ENCODE results near the gene STXBP5L. TPM values are rescaled to one million over a fixed set of nuclear protein-coding genes. Genes with fewer than 3 reads are reported as not detected.

The STXBP5L gene
- total and polyA plus RNA-seq, 2 of the 4 experiments (the other 2 are of a cell fraction), result not detected

DNA sequence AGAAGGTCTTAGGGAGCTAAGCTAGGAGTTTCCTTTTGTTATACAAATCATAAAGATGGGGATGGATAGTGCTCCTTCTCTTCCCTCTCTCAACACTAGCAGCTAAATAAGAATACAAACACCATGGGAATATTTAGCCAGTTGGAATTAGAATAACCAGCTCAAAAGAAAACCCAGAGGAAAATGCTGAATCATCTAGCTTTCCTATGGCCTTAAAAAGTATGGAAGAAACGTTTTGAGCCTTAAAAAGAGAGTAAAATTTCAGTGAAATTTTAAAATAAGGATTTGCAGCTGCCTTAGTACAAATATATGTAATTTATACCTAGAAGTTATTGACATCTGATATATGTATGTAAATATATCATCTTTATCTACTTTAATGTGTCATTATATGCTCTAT lies 245.8 kb downstream of the STXBP5L start:
- intact Hi-C loops (cut with micrococcal nuclease), result no loop called here
- DNase-seq (no peak), ATAC-seq (ENCODE audit: low read depth) (no peak)
- no peak overlapping the region for H3K4me3 ChIP-seq (ENCODE audit: insufficient read depth, low read depth, low read length)
- no peaks in the 10 kb centered on the region for H3K4me1 ChIP-seq (ENCODE audit: control insufficient read depth, insufficient read depth, low read length)
- no peak overlapping the region for H2BK120ac ChIP-seq (ENCODE audit: low read depth, low read length)
- CTCF ChIA-PET, result no interaction called here
- no peaks in the 10 kb centered on the region for H3K27me3 ChIP-seq (ENCODE audit: control insufficient read depth, insufficient read depth, low read length)
- H2AK9ac ChIP-seq (replicated peaks; ENCODE audit: low read depth, low read length, poor library complexity), result no peak overlapping the region
- no peaks in the 10 kb centered on the region for H3K36me3 ChIP-seq (ENCODE audit: control insufficient read depth, insufficient read depth, low read length)
- H2BK15ac ChIP-seq (ENCODE audit: low read depth, low read length), result no peak overlapping the region
- no peaks in the 10 kb centered on the region for H3K79me1 ChIP-seq (ENCODE audit: low read depth in 1 of 2, low read length in 2 of 2)
- no peak overlapping the region for H3K56ac ChIP-seq (ENCODE audit: extremely low read depth, insufficient read depth, low read length)
- no peak overlapping the region for H3K23ac ChIP-seq (ENCODE audit: low read depth, low read length)
- H3K9me1 ChIP-seq (ENCODE audit: insufficient read depth, low read length), result no peaks in the 10 kb centered on the region
- H4K5ac ChIP-seq (ENCODE audit: low read depth, low read length), result no peak overlapping the region
- no peak overlapping the region for H3K4me2 ChIP-seq (ENCODE audit: low read depth, low read length)
- H3K27ac ChIP-seq (ENCODE audit: insufficient read depth, low read length), result no peak overlapping the region
- H4K8ac ChIP-seq (ENCODE audit: low read depth in 2 of 2, low read length in 2 of 2), result no peak overlapping the region
- H3K9me3 ChIP-seq (ENCODE audit: control insufficient read depth, insufficient read depth, low read length), result 0 out of 2 replicates have a peak, but pooled peaks cover 1% of the 10 kb centered on the region
- POLR2A ChIA-PET (ENCODE audit: unreplicated experiment), result no interaction called here
- TF ChIP-seq MAZ (IDR thresholded peaks at IDR 0.05; ENCODE audit: borderline replicate concordance, low read depth, low read length), result no peak
- TF ChIP-seq, protein P1, sequence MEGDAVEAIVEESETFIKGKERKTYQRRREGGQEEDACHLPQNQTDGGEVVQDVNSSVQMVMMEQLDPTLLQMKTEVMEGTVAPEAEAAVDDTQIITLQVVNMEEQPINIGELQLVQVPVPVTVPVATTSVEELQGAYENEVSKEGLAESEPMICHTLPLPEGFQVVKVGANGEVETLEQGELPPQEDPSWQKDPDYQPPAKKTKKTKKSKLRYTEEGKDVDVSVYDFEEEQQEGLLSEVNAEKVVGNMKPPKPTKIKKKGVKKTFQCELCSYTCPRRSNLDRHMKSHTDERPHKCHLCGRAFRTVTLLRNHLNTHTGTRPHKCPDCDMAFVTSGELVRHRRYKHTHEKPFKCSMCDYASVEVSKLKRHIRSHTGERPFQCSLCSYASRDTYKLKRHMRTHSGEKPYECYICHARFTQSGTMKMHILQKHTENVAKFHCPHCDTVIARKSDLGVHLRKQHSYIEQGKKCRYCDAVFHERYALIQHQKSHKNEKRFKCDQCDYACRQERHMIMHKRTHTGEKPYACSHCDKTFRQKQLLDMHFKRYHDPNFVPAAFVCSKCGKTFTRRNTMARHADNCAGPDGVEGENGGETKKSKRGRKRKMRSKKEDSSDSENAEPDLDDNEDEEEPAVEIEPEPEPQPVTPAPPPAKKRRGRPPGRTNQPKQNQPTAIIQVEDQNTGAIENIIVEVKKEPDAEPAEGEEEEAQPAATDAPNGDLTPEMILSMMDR (conservative IDR thresholded peaks at IDR 0.05; ENCODE audit: low read depth, low read length), result no peak
- TF ChIP-seq MXI1 (IDR thresholded peaks at IDR 0.05; ENCODE audit: borderline replicate concordance, low read depth, low read length), result no peak
- TF ChIP-seq, protein P2, sequence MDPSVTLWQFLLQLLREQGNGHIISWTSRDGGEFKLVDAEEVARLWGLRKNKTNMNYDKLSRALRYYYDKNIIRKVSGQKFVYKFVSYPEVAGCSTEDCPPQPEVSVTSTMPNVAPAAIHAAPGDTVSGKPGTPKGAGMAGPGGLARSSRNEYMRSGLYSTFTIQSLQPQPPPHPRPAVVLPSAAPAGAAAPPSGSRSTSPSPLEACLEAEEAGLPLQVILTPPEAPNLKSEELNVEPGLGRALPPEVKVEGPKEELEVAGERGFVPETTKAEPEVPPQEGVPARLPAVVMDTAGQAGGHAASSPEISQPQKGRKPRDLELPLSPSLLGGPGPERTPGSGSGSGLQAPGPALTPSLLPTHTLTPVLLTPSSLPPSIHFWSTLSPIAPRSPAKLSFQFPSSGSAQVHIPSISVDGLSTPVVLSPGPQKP (IDR thresholded peaks at IDR 0.05; ENCODE audit: borderline replicate concordance, low read depth, low read length), result no peak
- TF ChIP-seq NFE2L2 (IDR thresholded peaks at IDR 0.05; ENCODE audit: low read depth, low read length), result no peak
- H2BK5ac ChIP-seq (ENCODE audit: low read depth, low read length, poor library complexity, severe bottlenecking), result no peak overlapping the region
- H2AK5ac ChIP-seq (ENCODE audit: low read depth, low read length), result no peak overlapping the region
- H3K9ac ChIP-seq (ENCODE audit: low read depth, low read length), result no peak overlapping the region
- H2BK20ac ChIP-seq (ENCODE audit: low read depth, low read length), result no peak overlapping the region
- H3K14ac ChIP-seq (replicated peaks; ENCODE audit: low read depth, low read length), result no peak overlapping the region
- H4K20me1 ChIP-seq (ENCODE audit: insufficient read depth, low read length), result no peaks in the 10 kb centered on the region
- H2AFZ ChIP-seq (replicated peaks; ENCODE audit: low read length, poor library complexity), result no peak overlapping the region
- WGBS, 2 experiments (ENCODE audit: extremely low coverage in 2 of 2, insufficient read length in 1 of 2), result no CpG with 5 or more reads among the region's 1 CpG
- H4K91ac ChIP-seq (ENCODE audit: insufficient read depth, low read depth, low read length), result no peak overlapping the region
- in situ Hi-C loops (cut with MboI; ENCODE audit: low sequenced_read_pairs), result no loop called here
- dilution Hi-C loops (cut with HindIII; ENCODE audit: low sequenced_read_pairs, unreplicated experiment), result no loop called here
- no peak overlapping the region for H3K4ac ChIP-seq (ENCODE audit: low read depth, low read length)
- no TSS peak for BruUV-seq (replicated peaks)
- no peak overlapping the region for H3K18ac ChIP-seq (ENCODE audit: low read depth, low read length)
